NCI-H748 (cell line): ENCODE measurements around the gene IGFL2.
"Not testable (repeated sequence)": the region's sequence is repeated elsewhere in the genome, so short reads cannot be mapped to it uniquely, and the experiment has no call there.

ENCODE experiments used
- DNase-seq: peaks from one replicate; lab custom pipeline; 2025; ENCODE audit not compliant: unreplicated experiment; lab: John Stamatoyannopoulos, UW

IGFL2 gene

GRCh38 chr19:46147791-46148288 lies at the start of gene IGFL2:
IGFL2 (plus strand) TSS chr19:46148238; CDS start chr19:46148279, 41 bp downstream.
- no peak for DNase-seq

- DNase-seq, result no peak
These were observed 47.7 kb upstream of the IGFL2 start for GRCh38 chr19:46100344-46100743.

- no peak for DNase-seq
These were observed 46.7 kb upstream of the IGFL2 start for GRCh38 chr19:46101293-46101692.

- DNase-seq, result not testable (repeated sequence)
These were observed 45.7 kb upstream of the IGFL2 start for GRCh38 chr19:46102333-46102732.

GRCh38 chr19:46107371-46107770 lies 40.7 kb upstream of the IGFL2 start:
- no peak for DNase-seq

GRCh38 chr19:46109876-46110275 lies 38.2 kb upstream of the IGFL2 start:
- no peak for DNase-seq

GRCh38 chr19:46111376-46111775 lies 36.7 kb upstream of the IGFL2 start:
- peak; percentile 63 for DNase-seq

GRCh38 chr19:46112527-46112926 lies 35.5 kb upstream of the IGFL2 start:
- no peak for DNase-seq

GRCh38 chr19:46113726-46114125 lies 34.3 kb upstream of the IGFL2 start:
- no peak for DNase-seq

GRCh38 chr19:46115396-46116106 lies 32.5 kb upstream of the IGFL2 start:
- DNase-seq, result no peak

- no peak for DNase-seq
These were observed 31.9 kb upstream of the IGFL2 start for GRCh38 chr19:46116121-46116520.

GRCh38 chr19:46118136-46118535 lies 29.9 kb upstream of the IGFL2 start:
- DNase-seq, result no peak

GRCh38 chr19:46124638-46125115 lies 23.4 kb upstream of the IGFL2 start, which contains the start of gene IGFL3:
IGFL3 (minus strand) TSS chr19:46124688; CDS start chr19:46124649, 39 bp downstream.
- DNase-seq, result no peak

- no peak for DNase-seq
These were observed 22.6 kb upstream of the IGFL2 start for GRCh38 chr19:46125447-46125846.

GRCh38 chr19:46126086-46126580 lies 21.9 kb upstream of the IGFL2 start:
- no peak for DNase-seq

- no peak for DNase-seq
These were observed 16.4 kb upstream of the IGFL2 start for GRCh38 chr19:46131485-46132143.

- no peak for DNase-seq
These were observed 15.4 kb upstream of the IGFL2 start for GRCh38 chr19:46132508-46133100.

GRCh38 chr19:46133101-46133627 lies 14.9 kb upstream of the IGFL2 start:
- DNase-seq, result peak; percentile 92

- DNase-seq, result no peak
These were observed 14.2 kb upstream of the IGFL2 start for GRCh38 chr19:46133777-46134241.

GRCh38 chr19:46134527-46134926 lies 13.5 kb upstream of the IGFL2 start:
- DNase-seq, result no peak

- no peak for DNase-seq
These were observed 10.0 kb upstream of the IGFL2 start for GRCh38 chr19:46137915-46138473.
